ENCODE results near the gene PRSS27. TPM values are rescaled to one million over a fixed set of nuclear protein-coding genes. Genes with fewer than 3 reads are reported as not detected.

PRSS27 gene
- total and polyA plus RNA-seq, 2 of the 4 experiments (the other 2 are of a cell fraction) = under 0.01 to 0.58 TPM

DNA sequence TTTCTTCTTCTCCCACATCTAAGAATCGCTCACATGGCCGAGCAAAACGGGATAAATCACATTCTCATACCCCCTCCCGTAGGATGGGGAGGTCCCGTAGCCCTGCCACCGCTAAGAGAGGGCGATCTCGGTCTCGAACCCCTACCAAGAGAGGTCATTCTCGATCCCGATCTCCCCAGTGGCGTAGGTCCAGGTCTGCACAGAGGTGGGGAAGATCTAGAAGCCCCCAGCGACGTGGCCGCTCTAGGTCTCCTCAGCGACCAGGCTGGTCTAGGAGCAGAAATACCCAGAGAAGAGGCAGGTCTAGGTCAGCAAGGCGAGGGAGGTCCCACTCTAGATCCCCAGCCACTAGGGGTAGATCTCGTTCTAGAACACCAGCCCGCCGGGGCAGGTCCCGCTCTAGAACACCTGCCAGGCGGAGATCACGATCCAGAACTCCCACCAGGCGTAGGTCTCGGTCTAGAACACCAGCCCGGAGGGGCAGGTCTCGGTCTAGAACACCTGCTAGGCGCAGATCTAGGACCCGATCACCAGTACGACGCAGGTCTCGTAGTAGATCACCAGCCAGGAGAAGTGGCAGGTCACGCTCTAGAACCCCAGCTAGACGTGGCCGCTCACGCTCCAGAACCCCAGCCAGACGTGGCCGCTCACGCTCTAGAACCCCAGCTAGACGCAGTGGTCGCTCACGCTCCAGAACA is 42.0 kb upstream of the PRSS27 start:
- H2AFZ ChIP-seq (replicated peaks; ENCODE audit: low read length, poor library complexity) = no peak overlapping the region
- no peak overlapping the region for H2AK5ac ChIP-seq (ENCODE audit: low read depth, low read length)
- H2BK120ac ChIP-seq (ENCODE audit: low read depth, low read length) = no peak overlapping the region
- ChIA-PET CTCF (no interaction called here), POLR2A (ENCODE audit: unreplicated experiment) (no interaction called here)
- peaks cover 59 to 91% of the 10 kb centered on the region in 2 experiments for H3K79me1 ChIP-seq (ENCODE audit: low read depth in 1 of 2, low read length in 2 of 2)
- BruUV-seq (replicated peaks) = no TSS peak
- H3K9me1 ChIP-seq (ENCODE audit: insufficient read depth, low read length) = peaks cover 3% of the 10 kb centered on the region; the same call in 1 of the 2 replicates
- no peak overlapping the region for H3K4me2 ChIP-seq (ENCODE audit: low read depth, low read length)
- DNase-seq (no peak), ATAC-seq (ENCODE audit: low read depth) (no peak)
- peaks cover 81% of the 10 kb centered on the region for H4K20me1 ChIP-seq (ENCODE audit: insufficient read depth, low read length)
- no peak overlapping the region for H2AK9ac ChIP-seq (replicated peaks; ENCODE audit: low read depth, low read length, poor library complexity)
- 96% methylated on average over 30 of the region's 42 CpGs; no CpG with 5 or more reads in 1 of the 2 experiments for WGBS, 2 experiments (ENCODE audit: extremely low coverage in 2 of 2, insufficient read length in 1 of 2)
- H4K8ac ChIP-seq (ENCODE audit: low read depth in 2 of 2, low read length in 2 of 2) = no peak overlapping the region
- H3K4me1 ChIP-seq (ENCODE audit: control insufficient read depth, insufficient read depth, low read length) = no peaks in the 10 kb centered on the region
- dilution Hi-C loops (cut with HindIII; ENCODE audit: low sequenced_read_pairs, unreplicated experiment) = no loop called here
- in situ Hi-C loops (cut with MboI; ENCODE audit: low sequenced_read_pairs) = no loop called here
- no peak overlapping the region for H3K4ac ChIP-seq (ENCODE audit: low read depth, low read length)
- H3K14ac ChIP-seq (replicated peaks; ENCODE audit: low read depth, low read length) = no peak overlapping the region
- no peak overlapping the region for H3K4me3 ChIP-seq (ENCODE audit: insufficient read depth, low read depth, low read length)
- H3K9ac ChIP-seq (ENCODE audit: low read depth, low read length) = no peak overlapping the region
- intact Hi-C loops (cut with micrococcal nuclease) = no loop called here
- H3K27ac ChIP-seq (ENCODE audit: insufficient read depth, low read length) = no peak overlapping the region
- no peak overlapping the region for H2BK20ac ChIP-seq (ENCODE audit: low read depth, low read length)
- peaks cover 89% of the 10 kb centered on the region for H3K36me3 ChIP-seq (ENCODE audit: control insufficient read depth, insufficient read depth, low read length)
- H3K18ac ChIP-seq (ENCODE audit: low read depth, low read length) = no peak overlapping the region
- no peak for TF ChIP-seq FOS (IDR thresholded peaks at IDR 0.05; ENCODE audit: low read depth, low read length)
- TF ChIP-seq MAFK (IDR thresholded peaks at IDR 0.05; ENCODE audit: low read depth, low read length) = no peak
- no peak for TF ChIP-seq RFX5 (IDR thresholded peaks at IDR 0.05; ENCODE audit: low read depth, low read length)
- no peak for TF ChIP-seq RCOR1 (IDR thresholded peaks at IDR 0.05; ENCODE audit: insufficient replicate concordance, low read length)
- no peak overlapping the region for H3K56ac ChIP-seq (ENCODE audit: extremely low read depth, insufficient read depth, low read length)
- H4K91ac ChIP-seq (ENCODE audit: insufficient read depth, low read depth, low read length) = no peak overlapping the region
- H2BK5ac ChIP-seq (ENCODE audit: low read depth, low read length, poor library complexity, severe bottlenecking) = no peak overlapping the region
- H3K23ac ChIP-seq (ENCODE audit: low read depth, low read length) = no peak overlapping the region
- H4K5ac ChIP-seq (ENCODE audit: low read depth, low read length) = no peak overlapping the region
- H3K9me3 ChIP-seq (ENCODE audit: control insufficient read depth, insufficient read depth, low read length) = no peaks in the 10 kb centered on the region; the same call in 1 of the 2 replicates
- no peaks in the 10 kb centered on the region for H3K27me3 ChIP-seq (ENCODE audit: control insufficient read depth, insufficient read depth, low read length)
- H2BK15ac ChIP-seq (ENCODE audit: low read depth, low read length) = no peak overlapping the region
